Thyroid gland (tissue), 4 donors: Measurements from ENCODE around the gene ZNF541. TPM values are rescaled to one million over a fixed set of nuclear protein-coding genes. Genes with fewer than 3 reads are reported as not detected.

Experiments used
- DNase-seq, 2 donors: peaks; one replicate each; pipeline ENCODE4 v3.0.0-alpha.2; 2019
- H3K27ac ChIP-seq, 3 donors: fragments of 200-600 bp; sonication (generic); 1 replicate in 2 of 3; 2 replicates in 1 of 3; pipeline ENCODE4 v1.5.1; 2016 to 2019; ENCODE audit warnings: mild to moderate bottlenecking in 1 of 3, moderate library complexity in 1 of 3
- H3K27me3 ChIP-seq: fragments of 200-600 bp; sonication (generic); one replicate; pipeline ENCODE4 v1.5.1; 2019
- H3K36me3 ChIP-seq, 2 donors: fragments of 200-600 bp; sonication (generic); one replicate each; pipeline ENCODE4 v1.5.1; 2016 to 2019
- H3K4me1 ChIP-seq, 2 donors: fragments of 200-600 bp; sonication (generic); one replicate each; pipeline ENCODE4 v1.5.1; 2017 to 2019
- H3K4me3 ChIP-seq, 3 donors: fragments of 200-600 bp; sonication (generic); replicated peaks in 1 of 3; 1 replicate in 2 of 3; 2 replicates in 1 of 3; pipeline ENCODE4 v1.5.1; 2016; ENCODE audit warnings: mild to moderate bottlenecking in 1 of 3
- H3K9me3 ChIP-seq: fragments of 200-600 bp; sonication (generic); one replicate; pipeline ENCODE4 v1.5.1; 2017
- POLR2A ChIP-seq, 2 donors: fragments of 450-650 bp; IDR thresholded peaks; one replicate each; pipeline ENCODE4 v1.6.1; 2017; ENCODE audit warnings: antibody characterized with exemption in 2 of 2, mild to moderate bottlenecking in 2 of 2, moderate library complexity in 1 of 2
- WGBS, 2 donors: methylation state at CpG; one replicate each; pipeline ENCODE4 v1.1.5; 2017; 5-methylcytosine and 5-hydroxymethylcytosine counted together
- intact Hi-C: fragments of 100-400 bp; cut with DNase I; formaldehyde crosslinking; loops from one replicate; pipeline ENCODE4 v1.15.1; 2023
- total RNA-seq, 4 donors: library from RNA; depleted of rRNA; stranded (reverse); fragments of >200 nt; gene quantifications; one replicate each; pipeline ENCODE4 v1.2.3, GENCODE V29; 2016
- TF ChIP-seq, protein P1 (sequence below), 6 experiments: fragments of 200-600 bp in 3 of 6; fragments of 450-650 bp in 3 of 6; sonication (generic) in 3 of 6; IDR thresholded peaks; one replicate each; pipeline ENCODE4 v1.5.1; 2016 to 2019; ENCODE audit warnings: antibody characterized with exemption in 6 of 6, mild to moderate bottlenecking in 2 of 6, inconsistent platforms in 1 of 6, moderate library complexity in 1 of 6

The ZNF541 gene
- total RNA-seq, 4 donors from 2014 or later = 0.40 to 1.1 (median 0.56) TPM; not detected in 1

GRCh38 chr19:47541518-47541917 is 31.4 kb downstream of the ZNF541 start:
- Histone ChIP-seq H3K9me3 (no peaks in the 10 kb centered on the region), H3K27me3 (no peaks in the 10 kb centered on the region), H3K4me3 (no peak overlapping the region), H3K27ac (no peak overlapping the region), H3K36me3 (no peaks in the 10 kb centered on the region), H3K4me1 (no peaks in the 10 kb centered on the region)
- DNase-seq = no peak
- intact Hi-C loops = no loop called here
- TF ChIP-seq POLR2A (IDR thresholded peaks at IDR 0.05) = no peak
- TF ChIP-seq, protein P1, sequence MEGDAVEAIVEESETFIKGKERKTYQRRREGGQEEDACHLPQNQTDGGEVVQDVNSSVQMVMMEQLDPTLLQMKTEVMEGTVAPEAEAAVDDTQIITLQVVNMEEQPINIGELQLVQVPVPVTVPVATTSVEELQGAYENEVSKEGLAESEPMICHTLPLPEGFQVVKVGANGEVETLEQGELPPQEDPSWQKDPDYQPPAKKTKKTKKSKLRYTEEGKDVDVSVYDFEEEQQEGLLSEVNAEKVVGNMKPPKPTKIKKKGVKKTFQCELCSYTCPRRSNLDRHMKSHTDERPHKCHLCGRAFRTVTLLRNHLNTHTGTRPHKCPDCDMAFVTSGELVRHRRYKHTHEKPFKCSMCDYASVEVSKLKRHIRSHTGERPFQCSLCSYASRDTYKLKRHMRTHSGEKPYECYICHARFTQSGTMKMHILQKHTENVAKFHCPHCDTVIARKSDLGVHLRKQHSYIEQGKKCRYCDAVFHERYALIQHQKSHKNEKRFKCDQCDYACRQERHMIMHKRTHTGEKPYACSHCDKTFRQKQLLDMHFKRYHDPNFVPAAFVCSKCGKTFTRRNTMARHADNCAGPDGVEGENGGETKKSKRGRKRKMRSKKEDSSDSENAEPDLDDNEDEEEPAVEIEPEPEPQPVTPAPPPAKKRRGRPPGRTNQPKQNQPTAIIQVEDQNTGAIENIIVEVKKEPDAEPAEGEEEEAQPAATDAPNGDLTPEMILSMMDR (IDR thresholded peaks at IDR 0.05) = no peak
- WGBS, 2 donors = 87 to 90% methylated on average over 6 of the region's 6 CpGs

GRCh38 chr19:47540748-47541147 is 32.2 kb downstream of the ZNF541 start:
- no peak for TF ChIP-seq POLR2A (IDR thresholded peaks at IDR 0.05)
- TF ChIP-seq, protein P1 (IDR thresholded peaks at IDR 0.05) = no peak

GRCh38 chr19:47539747-47540311 is 33.1 kb downstream of the ZNF541 start:
- Histone ChIP-seq H3K36me3 (no peaks in the 10 kb centered on the region), H3K27ac (no peak overlapping the region), H3K4me1 (no peaks in the 10 kb centered on the region), H3K27me3 (no peaks in the 10 kb centered on the region), H3K4me3 (no peak overlapping the region), H3K9me3 (no peaks in the 10 kb centered on the region)
- intact Hi-C loops = no loop called here
- 71 to 77% methylated on average over 12 of the region's 12 CpGs for WGBS, 2 donors
- no peak for DNase-seq
- TF ChIP-seq POLR2A (IDR thresholded peaks at IDR 0.05) = no peak
- TF ChIP-seq, protein P1 (IDR thresholded peaks at IDR 0.05) = no peak

More at GRCh38 chr19:47540748-47541147, 32.2 kb downstream of the ZNF541 start:
- Histone ChIP-seq H3K4me1 (no peaks in the 10 kb centered on the region), H3K36me3 (no peaks in the 10 kb centered on the region), H3K27me3 (no peaks in the 10 kb centered on the region), H3K9me3 (no peaks in the 10 kb centered on the region), H3K27ac (no peak overlapping the region), H3K4me3 (no peak overlapping the region)
- WGBS, 2 donors = 59 to 72% methylated on average over 4 of the region's 4 CpGs
- intact Hi-C loops = no loop called here
- DNase-seq = no peak

DNA sequence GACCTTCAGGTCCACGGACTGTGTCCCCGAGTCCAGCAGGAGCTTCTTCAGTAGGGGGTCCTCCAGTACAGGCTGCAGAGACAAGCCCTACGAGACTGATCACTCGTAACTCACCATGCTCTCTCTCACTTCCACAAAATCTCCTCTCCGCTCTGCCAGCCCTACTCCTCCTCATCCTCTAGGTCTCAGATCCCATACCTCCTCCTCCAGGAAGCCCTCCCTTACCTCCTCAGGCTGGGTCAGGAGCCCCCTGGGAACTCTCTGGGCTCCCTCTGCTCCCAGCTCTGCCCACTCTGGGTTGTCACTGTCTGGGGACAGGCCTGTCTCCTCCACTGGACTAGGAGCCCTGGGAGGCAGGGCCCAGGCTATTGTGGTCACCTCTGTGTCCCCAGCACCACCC is 34.1 kb downstream of the ZNF541 start:
- TF ChIP-seq, protein P1 (IDR thresholded peaks at IDR 0.05) = no peak
- TF ChIP-seq POLR2A (IDR thresholded peaks at IDR 0.05) = no peak
- no peak overlapping the region for H3K4me3 ChIP-seq
- no peak for DNase-seq
- WGBS, 2 donors = 85 to 95% methylated on average over 5 of the region's 5 CpGs
- no peak overlapping the region for H3K27ac ChIP-seq
- no peaks in the 10 kb centered on the region for H3K36me3 ChIP-seq
- intact Hi-C loops = no loop called here
- H3K9me3 ChIP-seq = no peaks in the 10 kb centered on the region
- no peaks in the 10 kb centered on the region for H3K27me3 ChIP-seq
- H3K4me1 ChIP-seq = no peaks in the 10 kb centered on the region

GRCh38 chr19:47537493-47537892 is 35.5 kb downstream of the ZNF541 start:
- DNase-seq = no peak
- no peaks in the 10 kb centered on the region for H3K9me3 ChIP-seq
- no peak overlapping the region for H3K27ac ChIP-seq
- no peaks in the 10 kb centered on the region for H3K27me3 ChIP-seq
- TF ChIP-seq, protein P1 (IDR thresholded peaks at IDR 0.05) = no peak
- no peak for TF ChIP-seq POLR2A (IDR thresholded peaks at IDR 0.05)
- WGBS, 2 donors = 93 to 99% methylated on average over 4 of the region's 4 CpGs
- H3K4me1 ChIP-seq = no peaks in the 10 kb centered on the region
- no peaks in the 10 kb centered on the region for H3K36me3 ChIP-seq
- intact Hi-C loops = no loop called here
- no peak overlapping the region for H3K4me3 ChIP-seq
